ENCODE results near the gene CHID1. TPM values are rescaled to one million over a fixed set of nuclear protein-coding genes. Genes with fewer than 3 reads are reported as not detected.

The CHID1 gene
- total and polyA plus RNA-seq, 8 donors, result 35.4 to 121 (median 52.1) TPM

- Histone ChIP-seq H3K27me3 (no peaks in the 10 kb centered on the region), H3K36me3 (peaks cover 40 to 66% (median 54%) of the 10 kb centered on the region in 4 donors), H3K27ac (peak overlapping the region in 1 of 5 donors; percentile 18), H3K9me3 (no peaks in the 10 kb centered on the region), H3K4me3 (no peak overlapping the region), H3K4me1 (peaks cover 0 to 12% (median 3%) of the 10 kb centered on the region in 4 donors)
- 78 to 93% (median 88%) methylated on average over 8 to 17 of the region's 17 CpGs for WGBS, 5 donors
- intact Hi-C loops (cut with DNase I; ENCODE audit: low total_unique reads), result no loop called here
- no peak for TF ChIP-seq CTCF (IDR thresholded peaks at IDR 0.05)
- TF ChIP-seq EP300 (IDR thresholded peaks at IDR 0.05), result no peak
- no peak for TF ChIP-seq POLR2A (IDR thresholded peaks at IDR 0.05)
- no peak for TF ChIP-seq POLR2AphosphoS5 (IDR thresholded peaks at IDR 0.05)
- peak in 1 of 2 donors; percentile 59 for DNase-seq
Measured at GRCh38 chr11:897253-898142, 13.1 kb downstream of the CHID1 start.

- intact Hi-C loops (cut with DNase I; ENCODE audit: low total_unique reads), result no loop called here
- Histone ChIP-seq H3K27me3 (no peaks in the 10 kb centered on the region), H3K27ac (no peak overlapping the region), H3K4me1 (peaks cover 0 to 12% (median 3%) of the 10 kb centered on the region in 4 donors), H3K9me3 (no peaks in the 10 kb centered on the region), H3K4me3 (no peak overlapping the region), H3K36me3 (peaks cover 20 to 62% (median 42%) of the 10 kb centered on the region in 4 donors)
- no peak for DNase-seq
- TF ChIP-seq POLR2AphosphoS5 (IDR thresholded peaks at IDR 0.05) (no peak), CTCF (IDR thresholded peaks at IDR 0.05) (no peak), POLR2A (IDR thresholded peaks at IDR 0.05) (no peak), EP300 (IDR thresholded peaks at IDR 0.05) (no peak)
- 87 to 92% (median 89%) methylated on average over 21 to 26 of the region's 26 CpGs for WGBS, 5 donors
Measured at GRCh38 chr11:895331-896110, 15.1 kb downstream of the CHID1 start.

GRCh38 chr11:894575-895201, 15.9 kb downstream of the CHID1 start:
- TF ChIP-seq EP300 (IDR thresholded peaks at IDR 0.05), result no peak
- TF ChIP-seq POLR2AphosphoS5 (IDR thresholded peaks at IDR 0.05), result no peak
- no peak for TF ChIP-seq POLR2A (IDR thresholded peaks at IDR 0.05)
- no peak for TF ChIP-seq CTCF (IDR thresholded peaks at IDR 0.05)
- Histone ChIP-seq H3K27ac (no peak overlapping the region), H3K4me1 (peaks cover 0 to 12% (median 3%) of the 10 kb centered on the region in 4 donors), H3K9me3 (no peaks in the 10 kb centered on the region), H3K27me3 (no peaks in the 10 kb centered on the region), H3K36me3 (peaks cover 13 to 62% (median 38%) of the 10 kb centered on the region in 4 donors), H3K4me3 (no peak overlapping the region)
- intact Hi-C loops (cut with DNase I; ENCODE audit: low total_unique reads), result no loop called here
- no peak for DNase-seq
- WGBS, 5 donors, result 76 to 91% (median 83%) methylated on average over 7 to 12 of the region's 12 CpGs

Measured in stomach (tissue), 9 donors.